AML-193 (cell line): Measurements from ENCODE around the gene PTGDS.

Experiments used
- DNase-seq, 2 experiments: peaks; one replicate each; lab custom pipeline; 2025; lab: John Stamatoyannopoulos, UW

The PTGDS gene

GRCh38 chr9:136957901-136958300 lies 19.4 kb upstream of the PTGDS start:
- no peak for DNase-seq

DNA sequence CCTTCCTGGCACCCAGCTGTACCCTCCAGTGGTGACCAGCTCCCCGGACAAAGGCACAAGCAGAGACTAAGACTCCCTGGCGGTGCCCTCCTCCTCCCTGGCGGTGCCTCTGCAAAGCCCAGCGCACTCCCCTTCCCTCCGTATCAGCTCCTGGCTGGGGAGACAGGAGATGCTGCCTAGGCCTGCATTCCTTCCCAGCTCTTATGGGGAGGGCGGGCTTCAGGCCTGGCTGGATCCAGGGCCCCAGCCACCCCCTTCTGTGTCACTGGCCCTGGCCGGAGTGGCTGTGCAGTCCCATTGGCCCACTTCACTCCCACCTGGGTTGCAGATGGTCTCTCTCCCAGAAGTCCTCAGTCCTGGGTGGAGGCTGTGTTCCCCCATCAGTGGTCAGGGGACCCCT lies 18.8 kb upstream of the PTGDS start:
- no peak for DNase-seq

DNA sequence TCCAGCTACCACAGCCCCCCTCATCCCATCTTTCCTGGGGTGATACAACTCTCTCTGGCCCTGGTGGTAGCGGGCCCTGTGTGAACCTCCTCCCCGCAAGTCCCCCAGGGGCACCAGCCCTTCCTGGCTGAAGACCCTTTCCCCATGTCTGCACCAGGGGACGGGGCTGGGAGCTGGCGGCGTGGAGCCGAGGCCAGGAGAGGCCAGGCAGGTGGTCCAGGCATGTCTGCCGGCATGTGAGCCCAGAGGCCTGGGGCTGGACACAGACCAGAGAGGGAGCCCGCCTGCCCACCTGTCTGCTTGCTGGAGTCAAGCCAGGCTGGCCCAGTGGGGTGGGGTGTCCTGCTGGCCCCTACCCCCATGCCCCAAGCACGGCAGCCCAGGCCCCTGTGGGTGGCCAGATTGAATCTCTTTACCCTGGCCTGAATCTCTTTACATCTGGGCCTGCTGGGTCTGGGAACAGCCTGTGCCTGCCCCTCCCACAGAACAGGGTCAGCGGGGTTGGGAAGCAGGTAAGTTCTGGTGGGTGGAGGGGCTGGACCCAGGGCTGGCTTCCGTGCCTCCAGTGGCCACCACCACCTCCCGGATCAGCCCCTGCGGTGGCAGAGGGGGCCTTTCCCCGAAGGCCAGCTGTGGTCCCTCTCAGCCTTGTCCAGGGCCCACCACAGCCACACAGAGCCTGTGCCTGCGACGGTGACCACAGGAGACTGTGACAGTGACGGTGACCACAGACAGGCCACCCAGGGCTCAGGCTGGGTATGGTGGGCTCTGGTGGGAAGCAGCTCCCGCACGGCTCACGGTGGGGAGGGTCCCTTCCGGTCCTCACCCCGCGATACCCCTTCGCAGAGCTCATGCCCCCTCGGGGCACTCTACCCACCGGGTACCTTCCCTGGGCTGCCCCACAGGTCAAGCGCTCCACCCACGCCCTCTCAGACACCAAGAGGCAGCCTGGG lies 18.1 kb upstream of the PTGDS start:
- no peak for DNase-seq

DNA sequence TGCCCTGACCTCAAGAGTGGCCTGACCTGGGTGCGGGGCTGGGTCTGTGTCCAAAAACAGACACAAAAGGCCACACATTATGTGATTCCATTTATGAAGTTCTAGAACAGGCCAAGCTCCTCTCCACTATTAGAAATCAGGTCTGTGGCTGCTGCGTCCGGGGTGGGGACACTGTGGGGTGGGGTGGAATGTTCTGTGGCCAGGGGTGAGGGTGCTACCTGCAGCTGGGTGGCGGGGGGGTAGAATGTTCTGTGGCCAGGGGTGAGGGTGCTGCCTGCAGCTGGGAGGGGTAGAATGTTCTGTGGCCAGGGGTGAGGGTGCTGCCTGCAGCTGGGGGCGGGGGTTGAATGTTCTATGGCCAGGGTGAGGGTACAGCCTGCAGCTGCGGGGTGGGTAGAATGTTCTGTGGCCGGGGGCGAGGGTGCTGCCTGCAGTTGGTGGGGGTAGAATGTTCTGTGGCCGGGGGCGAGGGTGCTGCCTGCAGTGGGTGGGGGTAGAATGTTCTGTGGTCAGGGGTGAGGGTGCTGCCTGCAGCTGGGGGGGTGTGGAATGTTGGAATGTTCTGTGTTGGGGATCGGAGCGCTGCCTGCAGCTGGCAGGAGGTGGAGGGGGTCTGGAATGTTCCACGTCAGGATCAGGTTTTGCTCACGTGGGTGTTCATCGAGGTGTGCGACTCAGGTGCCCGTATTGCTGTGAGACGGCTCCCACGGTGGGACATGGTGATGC lies 16.9 kb upstream of the PTGDS start:
- no peak for DNase-seq

DNA sequence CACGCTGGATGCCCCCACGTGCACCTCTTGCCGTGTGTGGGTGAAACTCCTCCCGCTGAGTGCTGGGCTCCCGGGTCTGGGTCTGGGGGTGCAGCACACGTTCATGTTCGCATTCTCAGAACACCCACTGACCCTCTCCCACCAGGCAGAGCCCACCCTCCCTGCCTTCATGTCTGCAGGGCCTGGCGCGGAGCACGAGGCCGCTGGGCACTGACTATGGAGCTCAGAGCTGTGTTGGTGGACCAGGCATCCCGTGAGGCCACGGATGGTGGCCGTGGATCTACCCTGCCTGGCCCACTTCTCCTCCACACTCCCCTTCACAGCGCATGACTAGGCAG lies 16.4 kb upstream of the PTGDS start:
- no peak for DNase-seq

- DNase-seq: no peak
Measured at GRCh38 chr9:136961279-136962065, 15.8 kb upstream of the PTGDS start.

DNA sequence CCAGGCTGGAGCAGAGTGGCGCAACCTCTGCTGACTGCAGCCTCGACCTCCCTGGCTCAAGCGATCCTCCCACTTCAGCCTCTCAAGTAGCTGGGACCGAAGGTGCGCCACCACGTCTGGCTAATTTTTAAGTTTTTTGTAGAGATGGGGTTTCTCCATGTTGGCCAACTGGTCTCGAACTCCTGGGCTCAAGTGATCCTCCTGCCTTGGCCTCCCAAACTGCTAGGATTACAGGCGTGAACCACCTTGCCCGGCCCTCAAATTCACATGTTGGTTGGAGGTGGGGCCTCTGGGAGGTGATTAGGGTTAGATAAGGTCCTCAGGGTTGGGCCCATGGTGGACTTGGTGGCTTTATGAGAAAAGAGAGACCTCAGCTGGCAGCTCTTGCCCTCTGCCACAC lies 15.1 kb upstream of the PTGDS start:
- no peak for DNase-seq

GRCh38 chr9:136962701-136963248 lies 14.5 kb upstream of the PTGDS start:
- no peak for DNase-seq

DNA sequence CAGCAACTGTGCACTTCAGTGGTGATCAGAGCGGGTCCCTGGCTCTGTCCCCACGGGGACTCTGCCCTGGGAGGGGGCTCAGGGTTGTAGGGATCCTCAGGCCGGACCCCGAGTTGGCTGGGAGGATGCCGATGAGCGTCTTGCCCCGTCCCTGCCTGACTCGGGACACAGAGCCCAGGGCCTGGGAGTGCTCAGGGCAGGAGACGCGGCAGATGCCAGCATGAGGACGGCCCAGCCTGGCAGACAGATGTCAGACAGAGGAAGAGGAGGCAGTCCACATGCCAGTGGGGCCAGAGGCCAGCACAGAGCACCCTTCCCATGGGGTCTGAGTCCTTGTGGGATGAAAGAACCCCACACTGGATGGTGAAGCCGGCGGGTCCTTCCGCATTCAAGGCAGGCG lies 14.0 kb upstream of the PTGDS start:
- no peak for DNase-seq

DNA sequence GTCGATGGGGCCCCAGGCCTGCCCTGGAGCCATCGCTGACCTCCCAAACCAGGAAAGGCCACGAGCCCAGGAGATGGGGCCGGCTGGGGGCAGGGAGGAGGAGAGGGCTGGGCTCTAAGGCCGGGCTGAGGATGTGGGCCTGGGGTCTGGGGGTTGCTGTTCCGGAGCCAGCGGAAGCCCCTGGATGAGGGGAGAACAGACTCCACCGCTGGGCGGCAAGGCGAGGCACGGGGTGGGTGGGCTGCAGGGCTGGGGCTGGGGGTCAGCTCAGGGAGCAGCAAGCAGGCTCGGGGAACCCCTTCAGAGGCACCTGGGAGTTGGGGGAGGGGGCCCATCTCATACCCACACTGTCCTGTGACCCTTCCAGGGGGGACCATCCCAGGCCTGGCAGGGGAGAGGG lies 13.6 kb upstream of the PTGDS start:
- DNase-seq: no peak

DNA sequence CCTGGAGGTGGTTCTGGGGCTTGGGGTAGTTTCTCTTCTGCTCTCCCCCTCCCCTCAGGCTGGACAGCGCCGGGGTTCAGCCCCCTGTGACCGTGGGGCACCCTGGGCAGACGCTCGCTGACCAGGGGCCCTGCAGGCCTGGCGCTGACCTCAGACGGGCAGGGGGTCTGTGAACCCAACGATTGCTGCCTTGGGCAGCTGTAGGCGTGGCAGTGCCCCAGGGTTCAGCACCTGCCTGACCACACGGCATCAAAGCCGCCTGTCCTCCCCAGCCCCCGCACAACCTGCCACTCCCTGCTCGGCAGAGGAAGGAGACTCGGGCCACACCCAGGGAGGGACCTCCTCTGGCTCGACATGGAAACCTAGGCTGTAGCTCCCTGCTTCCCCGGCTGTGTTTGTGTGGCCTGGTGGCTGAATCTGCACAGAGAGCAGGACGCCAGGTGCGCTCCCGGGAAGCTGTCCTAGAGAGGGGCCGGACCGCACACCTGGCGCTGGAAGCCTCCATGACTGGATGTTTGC lies 13.1 kb upstream of the PTGDS start:
- DNase-seq: no peak

GRCh38 chr9:136964833-136965422 lies 12.4 kb upstream of the PTGDS start:
- DNase-seq: no peak

DNA sequence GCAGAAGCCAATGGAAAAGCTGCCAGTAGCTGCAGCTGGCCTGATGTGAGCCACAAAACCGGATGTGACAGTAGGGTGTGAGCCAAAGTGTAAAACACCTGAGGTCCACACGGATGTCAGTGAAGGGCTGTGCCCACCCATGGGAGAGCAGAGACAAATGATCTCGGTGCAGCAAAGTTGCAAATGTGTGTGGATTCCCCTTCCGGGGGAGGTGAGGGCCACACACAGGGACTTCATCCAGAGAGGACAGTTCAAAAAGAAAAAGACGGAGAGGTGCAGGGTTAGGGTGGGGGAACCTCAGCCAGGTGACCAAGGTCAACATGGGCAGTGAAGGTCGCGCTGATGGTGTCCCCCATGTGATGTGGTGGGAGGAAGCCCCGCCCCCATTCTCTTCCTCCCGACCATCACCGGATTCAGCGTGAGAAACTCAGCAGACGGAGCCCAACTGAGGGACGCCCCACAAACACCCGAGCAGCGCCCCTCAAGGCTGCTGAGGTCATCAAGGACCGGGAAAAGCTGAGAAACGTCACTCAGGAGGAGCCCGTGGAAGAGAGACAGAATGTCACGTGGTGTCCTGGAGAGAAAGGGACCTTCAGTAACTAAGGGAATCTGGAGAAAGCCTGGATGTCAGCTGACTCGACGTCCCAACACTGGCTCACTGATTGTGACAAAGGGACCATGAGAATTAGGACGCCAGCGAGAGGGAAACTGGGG lies 11.4 kb upstream of the PTGDS start:
- DNase-seq: no peak

DNA sequence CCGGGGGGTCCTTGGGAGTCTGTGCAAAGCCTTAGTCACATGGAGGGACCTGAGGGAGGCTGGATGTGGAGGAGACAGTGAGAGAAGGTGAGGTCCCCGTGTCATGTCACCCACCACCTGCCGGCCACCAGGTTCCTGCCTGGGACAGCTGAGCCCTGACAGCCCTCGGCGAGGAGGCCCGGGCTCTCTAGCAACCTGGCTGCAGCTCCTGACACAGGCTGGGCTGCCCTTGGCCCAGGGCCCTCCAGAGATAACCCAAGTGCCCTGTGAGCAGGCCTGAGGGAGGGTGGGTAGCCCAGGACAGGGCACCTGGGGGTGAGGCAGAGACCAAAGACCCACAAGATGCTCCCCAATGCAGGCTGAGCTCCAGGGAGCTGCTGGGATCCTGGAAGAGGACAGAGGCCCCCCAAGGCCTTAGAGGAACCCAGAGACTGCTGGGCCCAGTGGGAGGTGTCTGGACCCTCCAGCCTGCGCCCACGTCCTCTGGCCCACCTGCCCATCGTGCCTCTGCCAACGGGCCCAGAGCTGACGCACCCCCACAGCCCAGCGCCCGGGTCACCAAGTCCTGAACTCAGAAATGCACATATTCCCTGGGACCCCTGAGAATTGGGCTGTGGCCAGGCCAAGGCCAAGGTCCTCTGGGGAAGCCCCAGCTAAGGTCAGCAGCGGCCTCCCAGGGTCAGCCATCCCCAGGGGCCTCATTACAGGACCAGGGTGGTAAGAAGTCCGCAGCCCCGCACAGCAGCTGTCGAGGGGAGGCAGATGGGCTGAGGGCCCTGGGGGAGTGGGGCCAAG lies 8.8 kb upstream of the PTGDS start:
- DNase-seq: no peak

DNA sequence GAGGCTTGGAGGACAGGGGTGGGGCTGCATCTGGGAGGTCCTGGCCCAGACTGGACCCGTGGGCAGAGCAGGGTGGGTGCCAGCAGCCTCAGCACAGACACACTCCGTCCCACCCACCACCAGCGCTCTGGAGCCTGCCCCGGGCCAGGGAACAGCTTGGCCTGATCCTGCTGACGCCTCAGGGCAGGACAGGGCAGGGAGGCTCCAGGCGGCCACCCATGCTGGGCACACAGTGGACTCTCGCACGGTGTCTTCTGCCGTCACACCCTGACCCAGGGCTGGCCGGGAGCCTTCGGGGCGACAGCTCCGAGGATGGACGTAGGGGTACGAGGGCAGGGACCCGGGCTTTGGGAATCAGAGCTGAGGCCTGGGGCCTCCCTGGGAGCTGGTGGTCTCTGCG lies 8.2 kb upstream of the PTGDS start:
- no peak for DNase-seq

- no peak for DNase-seq
Measured at GRCh38 chr9:136969774-136970173, 7.5 kb upstream of the PTGDS start.

DNA sequence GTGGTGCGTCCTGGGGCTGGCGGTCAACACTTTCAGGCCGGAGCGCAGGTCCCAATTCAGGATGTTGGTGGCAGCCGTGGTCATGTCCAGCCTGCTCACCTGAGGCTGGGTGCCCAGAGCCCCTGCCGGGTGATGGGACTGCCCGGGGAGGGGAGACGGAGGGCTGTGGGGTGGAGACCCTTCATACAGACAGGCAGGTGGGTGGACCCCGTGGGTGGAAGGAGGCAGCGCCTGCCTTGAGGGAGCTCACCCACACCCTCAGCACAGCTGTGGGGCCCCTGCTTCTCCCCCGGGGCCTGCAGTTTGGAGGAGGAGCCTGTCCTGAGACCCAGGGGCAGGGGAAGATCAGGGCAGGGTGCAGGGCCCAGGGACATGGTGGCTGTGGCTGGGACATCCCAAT lies 6.9 kb upstream of the PTGDS start:
- no peak for DNase-seq

DNA sequence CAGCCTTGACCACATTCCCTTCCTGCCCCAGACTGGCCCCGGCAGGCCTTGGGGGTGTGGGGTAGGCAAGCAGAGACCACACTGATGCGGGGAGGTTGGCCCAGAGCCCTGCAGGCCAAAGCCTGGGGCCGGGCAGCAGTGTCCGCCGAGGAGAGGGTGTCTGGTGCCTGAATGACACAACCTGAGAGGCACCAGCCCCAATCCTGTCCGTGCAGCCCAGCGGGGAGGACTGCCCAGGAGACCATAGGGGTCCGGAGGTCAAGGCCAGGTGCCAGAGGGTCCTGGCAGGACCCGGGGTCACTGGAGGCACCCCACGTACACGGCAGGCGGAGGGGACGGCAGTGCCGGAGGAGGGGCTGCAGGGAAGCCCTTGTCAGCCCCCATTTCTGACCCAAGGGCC lies 5.6 kb upstream of the PTGDS start:
- DNase-seq: no peak

DNA sequence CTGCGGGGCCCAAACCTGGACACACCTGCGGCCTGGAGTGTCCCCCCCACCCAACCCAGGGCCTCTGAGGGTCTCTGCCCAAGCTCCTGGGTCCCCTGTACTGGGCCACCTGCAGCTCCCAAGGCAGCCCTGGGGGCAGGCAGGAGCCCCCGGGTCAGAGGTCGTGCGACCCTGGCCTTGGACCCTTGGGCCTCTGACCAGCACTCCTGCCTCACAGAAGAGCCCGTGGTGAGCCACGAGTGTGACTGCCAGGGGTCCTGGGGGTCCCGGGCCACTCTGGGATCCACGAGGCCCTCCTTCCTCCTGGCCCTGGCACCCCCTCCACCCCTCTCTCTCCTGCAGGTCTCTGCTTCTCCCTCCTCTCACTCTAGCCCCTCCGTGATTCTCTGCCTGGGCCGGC lies 5.0 kb upstream of the PTGDS start:
- DNase-seq: no peak

DNA sequence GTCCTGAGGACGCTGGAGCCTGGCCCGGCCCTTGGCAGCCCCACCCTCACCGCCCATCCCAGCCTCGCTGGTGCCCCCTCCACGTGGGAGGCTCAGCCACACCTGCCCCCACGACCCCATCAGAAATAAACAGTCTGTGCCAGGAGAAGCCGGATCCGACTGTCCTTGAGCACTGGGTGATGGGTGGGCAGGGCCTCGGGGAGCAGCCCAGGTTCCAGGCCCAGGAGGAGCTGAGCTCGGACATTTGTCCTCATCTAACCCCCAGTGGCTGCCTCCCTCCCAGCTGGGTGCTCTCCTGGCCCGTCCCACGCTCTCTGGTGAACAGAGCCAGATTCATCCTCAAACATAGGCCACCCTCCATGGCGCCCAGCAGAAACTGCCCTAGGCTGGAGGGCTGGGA lies 4.6 kb upstream of the PTGDS start:
- DNase-seq: no peak
